HG03558 (cell line): Measurements from ENCODE around the gene FBXL14.

Source experiments
- ATAC-seq: cut with Tn5 transposase; IDR thresholded peaks from one replicate; pipeline ENCODE4 v1.9.1; 2021; ENCODE audit warnings: moderate number of reproducible peaks; ENCODE audit not compliant: unreplicated experiment; ENCODE audit errors: extremely low read depth

The FBXL14 gene

GRCh38 chr12:1518591-1519516 lies 75.5 kb downstream of the FBXL14 start:
- no peak for ATAC-seq

- ATAC-seq, result no peak
Measured at GRCh38 chr12:1517734-1518525, 76.5 kb downstream of the FBXL14 start.

GRCh38 chr12:1517007-1517406 lies 77.4 kb downstream of the FBXL14 start:
- ATAC-seq, result no peak
